ENCODE measurements around the gene PTCRA.
"Not testable (repeated sequence)": the region's sequence is repeated elsewhere in the genome, so short reads cannot be mapped to it uniquely, and the experiment has no call there.

The PTCRA gene, protein sequence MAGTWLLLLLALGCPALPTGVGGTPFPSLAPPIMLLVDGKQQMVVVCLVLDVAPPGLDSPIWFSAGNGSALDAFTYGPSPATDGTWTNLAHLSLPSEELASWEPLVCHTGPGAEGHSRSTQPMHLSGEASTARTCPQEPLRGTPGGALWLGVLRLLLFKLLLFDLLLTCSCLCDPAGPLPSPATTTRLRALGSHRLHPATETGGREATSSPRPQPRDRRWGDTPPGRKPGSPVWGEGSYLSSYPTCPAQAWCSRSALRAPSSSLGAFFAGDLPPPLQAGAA

DNA sequence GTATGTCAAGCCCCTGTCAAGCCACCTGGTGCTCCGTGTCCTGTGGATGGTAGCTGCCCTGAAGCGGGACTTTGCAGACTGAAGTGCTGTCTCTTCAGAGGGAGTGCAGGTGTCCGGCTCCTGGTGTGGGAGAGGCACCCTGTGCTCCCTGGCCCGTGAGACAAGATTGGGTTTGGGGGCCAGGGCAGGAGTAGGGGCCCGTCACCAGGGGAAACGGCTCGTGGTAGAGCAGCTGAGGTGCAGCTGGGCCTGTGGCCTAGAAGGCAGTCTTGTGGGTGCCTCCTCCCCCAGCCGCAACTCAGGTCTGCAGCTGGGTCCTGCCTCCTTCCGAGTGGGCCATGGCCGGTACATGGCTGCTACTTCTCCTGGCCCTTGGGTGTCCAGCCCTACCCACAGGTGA is at the start of gene PTCRA:
Gene PTCRA (plus strand): TSS at position 322 of the 400 bp plus-strand sequence. CDS start 17 bp downstream, at position 339.
- no peak for DNase-seq

DNA sequence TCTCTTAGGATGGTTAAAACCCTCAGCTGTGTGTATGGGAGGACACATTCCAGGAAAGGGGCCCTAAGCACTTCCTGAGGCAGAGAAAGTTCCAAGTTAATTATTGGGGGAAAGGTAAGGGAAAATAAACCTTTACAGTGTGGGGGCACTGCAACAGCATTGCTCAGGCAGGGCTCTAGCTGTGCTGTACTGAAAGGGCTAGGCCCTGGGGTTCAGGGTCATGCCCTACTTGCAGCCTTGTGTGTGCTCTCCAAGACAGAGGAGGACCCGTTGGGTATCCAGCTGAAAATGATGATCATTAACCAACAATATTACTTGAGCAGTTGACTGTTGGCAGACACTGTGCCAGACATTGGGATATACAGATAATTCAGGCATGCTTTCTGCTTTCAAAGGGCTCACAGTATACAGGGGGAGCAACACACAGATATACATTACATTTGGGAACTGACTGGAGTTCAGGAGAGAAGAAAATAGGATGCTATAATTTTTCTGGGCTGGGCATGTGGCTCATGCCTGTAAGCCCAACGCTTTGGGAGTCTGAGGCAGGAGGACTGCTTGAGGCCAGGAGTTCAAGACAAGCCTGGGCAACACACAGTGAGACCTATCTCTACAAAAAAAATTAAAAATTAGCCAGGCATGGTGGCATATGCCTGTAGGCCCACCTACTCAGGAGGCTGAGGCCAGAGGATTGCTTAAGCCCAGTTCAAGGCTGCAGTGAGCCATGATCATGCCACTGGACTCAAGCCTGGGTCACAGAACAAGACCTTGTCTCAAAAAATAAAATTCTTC is 45.5 kb upstream of the PTCRA start:
- DNase-seq: no peak

DNA sequence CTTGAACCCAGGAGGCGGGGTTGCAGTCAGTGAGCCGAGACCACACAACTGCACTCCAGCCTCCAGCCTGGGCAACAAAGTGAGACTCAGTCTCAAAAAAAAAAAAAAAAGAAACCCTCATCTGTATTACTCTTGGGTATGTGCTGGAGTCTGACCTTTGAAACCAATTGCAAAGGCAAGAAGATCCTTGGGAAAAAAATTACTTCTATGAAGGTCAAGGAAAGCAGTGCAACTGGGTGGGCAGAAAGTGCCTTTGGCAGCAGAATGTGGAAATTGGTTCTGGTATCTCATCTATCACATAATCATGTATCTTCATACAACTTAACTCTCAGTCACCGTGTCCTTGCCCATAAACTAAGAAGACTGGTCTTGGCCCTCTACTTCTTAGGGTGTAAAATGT is 44.1 kb upstream of the PTCRA start:
- no peak for DNase-seq

DNA sequence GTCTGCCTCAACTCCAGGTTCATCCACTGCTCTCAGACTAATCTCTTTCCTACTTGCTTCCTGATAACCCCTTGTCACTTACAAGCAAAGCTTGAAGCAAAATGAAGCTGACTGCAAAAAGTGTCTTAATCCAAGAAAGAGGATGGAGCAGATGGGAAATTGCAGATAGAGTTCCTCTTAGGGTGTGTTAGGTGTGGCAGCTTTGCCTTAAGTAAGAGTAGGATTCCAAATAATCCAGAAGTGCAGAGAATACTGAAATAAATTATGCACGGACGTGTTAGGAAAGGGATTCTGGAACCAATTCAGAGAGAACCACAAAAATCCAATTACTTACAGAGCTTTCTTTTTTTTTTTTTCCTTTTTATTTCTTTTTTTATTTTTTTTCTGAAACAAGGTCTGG is 42.5 kb upstream of the PTCRA start:
- no peak for DNase-seq

DNA sequence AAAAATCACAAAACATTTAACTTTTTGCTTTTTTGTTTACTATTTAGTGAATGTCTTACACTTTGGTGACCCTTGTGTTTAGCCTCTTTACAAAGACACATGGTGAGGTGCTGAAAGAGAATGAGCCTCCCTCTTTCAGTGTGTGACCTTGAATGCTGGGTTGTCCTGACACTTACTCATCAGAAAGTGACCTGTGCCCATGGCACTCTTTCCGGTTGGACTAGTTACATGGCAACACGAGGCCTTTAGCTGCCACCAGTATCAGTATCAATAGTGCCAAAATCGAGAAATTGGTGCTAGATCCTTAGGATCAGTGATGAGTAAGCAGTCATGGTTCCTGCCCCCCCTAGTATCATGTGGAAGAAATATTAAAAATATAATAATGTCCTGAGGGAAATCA is 38.2 kb upstream of the PTCRA start:
- no peak for DNase-seq

DNA sequence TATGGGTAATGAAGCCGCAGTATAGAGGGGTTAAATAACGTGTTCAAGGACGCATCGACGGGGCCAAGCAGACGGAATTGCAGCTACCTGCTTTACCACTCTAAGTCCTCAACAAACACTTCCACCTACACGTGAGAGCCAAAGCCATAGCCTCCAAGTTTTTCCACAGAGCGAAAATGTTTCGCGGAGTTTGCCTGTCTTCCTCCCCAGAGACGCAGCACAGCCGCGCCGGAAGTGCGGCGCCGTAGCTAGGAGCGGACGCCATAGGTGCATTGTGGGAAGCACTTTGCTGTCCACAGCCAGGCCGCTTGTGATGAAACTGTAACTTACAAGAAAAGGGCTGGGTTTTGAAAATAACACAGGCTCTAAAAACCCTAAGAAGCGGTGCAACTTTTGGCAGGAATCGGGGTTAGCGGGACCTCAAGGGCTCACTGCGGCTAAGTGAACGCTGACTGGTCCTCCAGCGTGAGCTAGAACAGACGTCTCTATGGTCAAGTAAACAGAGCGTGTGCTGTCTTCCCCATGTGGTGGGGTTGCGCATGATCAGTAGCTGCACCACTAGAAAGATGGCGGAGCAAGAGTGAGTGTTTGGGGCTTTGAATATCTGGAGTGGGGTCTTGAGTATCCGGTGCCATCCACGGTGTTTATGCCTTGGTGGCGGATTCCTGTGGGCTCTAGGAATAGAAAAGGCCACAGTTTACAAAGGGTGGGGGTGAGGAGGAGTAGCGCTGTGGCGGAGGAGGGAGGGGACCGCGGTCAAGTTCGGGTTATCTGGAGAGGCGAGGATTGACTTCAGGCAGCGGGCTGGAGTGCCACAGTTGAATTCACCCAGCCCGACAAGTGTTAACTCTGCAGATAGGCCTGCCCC is 36.2 kb upstream of the PTCRA start, which contains the start of gene RPL7L1:
Gene RPL7L1 (plus strand): TSS at position 245 of the 868 bp plus-strand sequence. CDS start 295 bp downstream, at position 540.
- DNase-seq: peak; percentile 70 to 85

DNA sequence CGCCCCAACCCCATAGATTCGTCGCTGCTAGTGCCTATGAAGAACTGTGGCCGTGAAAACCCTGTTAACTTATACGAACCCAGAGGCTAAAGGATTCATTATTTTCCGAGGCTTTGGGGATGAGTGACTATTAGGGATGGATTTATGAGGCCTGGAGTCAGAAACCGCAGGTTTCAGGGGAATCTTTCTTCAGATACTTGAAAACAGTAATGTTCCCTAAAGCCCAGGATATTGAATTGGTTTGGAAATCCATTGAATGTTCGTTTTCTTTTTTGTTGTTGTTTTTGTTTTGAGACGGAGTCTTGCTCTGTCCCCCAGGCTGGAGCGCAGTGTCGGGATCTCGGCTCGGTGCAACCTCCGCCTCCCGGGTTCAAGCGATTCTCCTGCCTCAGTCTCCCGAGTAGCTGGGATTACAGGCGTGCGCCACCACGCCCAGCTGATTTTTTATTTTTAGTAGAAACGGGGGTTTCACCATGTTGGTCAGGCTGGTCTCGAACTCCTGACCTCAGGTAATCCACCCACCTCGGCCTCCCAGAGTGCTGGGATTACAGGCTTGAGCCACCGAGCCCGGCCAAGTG is 35.5 kb upstream of the PTCRA start:
- not testable (repeated sequence) for DNase-seq

DNA sequence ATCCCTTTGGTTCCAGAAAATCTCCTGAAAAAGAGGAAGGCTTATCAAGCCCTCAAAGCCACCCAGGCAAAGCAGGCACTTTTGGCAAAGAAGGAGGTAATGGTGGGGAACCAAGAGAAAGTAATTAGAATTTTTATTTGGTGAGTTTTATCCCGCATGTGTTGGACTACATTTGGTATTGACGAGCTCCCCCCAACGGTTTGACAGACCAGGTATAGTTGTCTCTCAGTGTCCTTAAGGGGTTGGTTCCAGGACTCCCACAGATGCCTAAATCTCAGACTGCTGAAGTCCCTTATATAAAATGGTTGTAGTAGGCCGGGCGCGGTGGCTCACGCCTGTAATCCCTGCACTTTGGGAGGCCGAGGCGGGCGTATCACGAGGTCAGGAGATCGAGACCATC is 35.0 kb upstream of the PTCRA start:
- DNase-seq: not testable (repeated sequence)

DNA sequence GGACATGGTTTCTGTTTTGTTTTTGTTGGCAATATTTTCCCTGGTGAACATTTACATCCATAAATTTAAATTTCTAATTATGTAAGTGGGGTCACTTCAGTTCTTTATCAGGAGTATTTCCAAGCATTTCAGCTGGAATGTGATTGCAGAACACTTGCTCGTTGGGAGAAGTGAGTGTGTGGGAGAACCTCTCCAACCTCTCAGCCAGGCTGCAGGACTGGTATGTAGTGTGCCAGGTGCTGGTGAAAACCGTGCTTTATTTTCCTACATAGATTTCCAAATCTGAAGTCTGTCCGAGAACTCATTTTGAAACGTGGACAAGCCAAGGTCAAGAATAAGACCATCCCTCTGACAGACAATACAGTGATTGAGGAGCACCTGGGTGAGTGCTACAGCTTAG is 30.2 kb upstream of the PTCRA start:
- no peak for DNase-seq

DNA sequence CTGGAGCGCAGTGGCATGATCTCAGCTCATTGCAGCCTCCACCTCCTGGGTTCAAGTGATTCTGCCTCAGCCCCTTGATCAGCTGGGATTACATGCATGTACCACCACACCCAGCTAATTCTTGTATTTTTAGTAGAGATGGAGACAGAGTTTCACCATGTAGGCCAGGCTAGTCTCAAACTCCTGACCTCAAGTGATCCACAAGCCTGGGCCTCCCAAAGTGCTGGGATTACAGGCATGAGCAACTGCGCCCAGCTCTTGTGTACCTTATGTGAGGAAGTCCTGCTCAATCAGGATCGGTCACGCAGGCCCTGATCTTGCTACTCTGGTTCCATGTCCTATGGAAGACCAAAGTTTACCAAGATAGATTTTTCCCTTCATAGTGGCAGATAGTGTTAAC is 27.7 kb upstream of the PTCRA start:
- not testable (repeated sequence) for DNase-seq

DNA sequence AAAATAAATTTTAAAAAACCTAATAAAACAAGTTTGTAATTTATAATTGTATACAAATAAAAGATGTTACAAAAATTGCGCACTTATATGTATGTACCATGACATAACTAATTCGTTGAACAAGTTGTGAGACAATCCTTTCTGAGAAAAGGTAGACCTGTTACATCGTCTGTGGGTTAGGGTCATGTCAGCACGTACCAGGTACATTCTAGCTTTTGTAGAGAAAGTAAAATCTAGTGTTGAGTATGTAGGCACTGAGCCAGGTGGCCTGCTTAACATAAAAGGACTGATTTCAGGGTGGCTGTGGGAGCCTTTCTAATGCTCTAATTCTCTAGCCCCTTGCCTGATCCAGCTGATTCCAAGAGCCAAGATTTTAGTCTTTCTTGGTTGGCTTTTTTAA is 26.0 kb upstream of the PTCRA start:
- no peak for DNase-seq

DNA sequence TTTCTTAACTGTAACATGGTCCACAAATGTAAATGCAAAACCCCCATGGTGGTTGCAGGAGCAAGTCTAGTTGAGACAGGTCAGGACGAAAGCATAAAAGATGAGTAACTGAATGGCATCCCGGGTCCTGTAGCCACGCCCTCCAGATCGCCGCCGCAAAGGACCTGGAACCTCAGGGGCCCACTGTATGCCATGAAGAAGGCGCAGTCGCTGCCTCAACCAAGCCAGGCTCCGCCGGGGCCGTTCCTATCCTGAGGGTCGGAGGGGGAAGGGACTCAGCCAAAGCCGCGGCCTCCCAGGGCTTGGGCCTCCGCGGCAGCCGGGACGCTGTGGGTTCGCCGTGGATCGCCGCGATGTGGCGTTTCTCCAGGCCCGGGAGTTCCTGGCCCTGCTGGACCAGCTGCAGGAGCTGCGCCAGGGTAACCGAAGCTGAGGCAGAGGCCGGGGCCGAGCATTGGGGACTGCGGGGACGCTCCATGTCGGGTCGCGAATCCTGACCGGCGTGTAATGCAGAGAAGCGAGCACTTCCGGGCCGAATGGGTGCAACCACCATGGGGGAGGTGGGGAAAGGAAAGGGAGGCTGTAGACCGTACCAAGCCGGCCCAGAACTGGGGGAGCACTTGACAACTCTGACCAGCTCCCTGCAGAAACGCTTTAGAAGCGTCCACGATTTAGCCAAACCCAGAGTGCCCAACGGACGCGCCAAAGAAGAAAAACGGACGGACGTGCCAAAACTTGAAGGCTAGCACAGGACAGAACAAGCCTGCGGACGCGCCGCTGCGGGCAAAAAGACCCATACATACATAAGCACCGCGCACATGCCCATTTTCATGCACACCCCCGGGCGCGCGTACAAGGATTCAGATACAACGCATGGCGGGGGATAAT is 25.3 kb upstream of the PTCRA start:
- peak; percentile 83 to 86 for DNase-seq

DNA sequence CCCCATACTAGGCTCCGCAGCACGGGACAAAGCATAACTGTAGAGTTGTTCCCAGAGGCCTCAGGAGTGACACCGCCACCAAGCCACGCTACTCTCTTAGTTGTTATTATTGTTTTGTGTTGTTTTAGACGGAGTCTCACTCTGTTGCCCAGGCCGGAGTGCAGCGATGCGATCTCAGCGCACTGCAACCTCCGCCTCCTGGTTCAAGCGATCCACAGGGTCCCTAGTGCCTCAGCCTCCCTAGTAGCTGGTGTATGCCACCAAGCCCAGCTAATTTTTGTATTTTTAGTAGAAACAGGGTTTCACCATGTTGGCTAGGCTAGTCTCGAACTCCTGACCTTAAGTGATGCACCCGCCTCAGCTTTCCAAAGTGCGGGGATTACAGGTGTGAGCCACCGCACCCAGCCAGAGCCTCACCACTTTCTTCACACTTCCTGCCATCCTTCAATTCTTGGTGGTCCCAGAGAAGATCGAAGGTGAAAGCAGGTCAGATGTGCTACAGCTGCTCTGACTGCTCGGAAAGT is 24.6 kb upstream of the PTCRA start:
- no peak for DNase-seq

DNA sequence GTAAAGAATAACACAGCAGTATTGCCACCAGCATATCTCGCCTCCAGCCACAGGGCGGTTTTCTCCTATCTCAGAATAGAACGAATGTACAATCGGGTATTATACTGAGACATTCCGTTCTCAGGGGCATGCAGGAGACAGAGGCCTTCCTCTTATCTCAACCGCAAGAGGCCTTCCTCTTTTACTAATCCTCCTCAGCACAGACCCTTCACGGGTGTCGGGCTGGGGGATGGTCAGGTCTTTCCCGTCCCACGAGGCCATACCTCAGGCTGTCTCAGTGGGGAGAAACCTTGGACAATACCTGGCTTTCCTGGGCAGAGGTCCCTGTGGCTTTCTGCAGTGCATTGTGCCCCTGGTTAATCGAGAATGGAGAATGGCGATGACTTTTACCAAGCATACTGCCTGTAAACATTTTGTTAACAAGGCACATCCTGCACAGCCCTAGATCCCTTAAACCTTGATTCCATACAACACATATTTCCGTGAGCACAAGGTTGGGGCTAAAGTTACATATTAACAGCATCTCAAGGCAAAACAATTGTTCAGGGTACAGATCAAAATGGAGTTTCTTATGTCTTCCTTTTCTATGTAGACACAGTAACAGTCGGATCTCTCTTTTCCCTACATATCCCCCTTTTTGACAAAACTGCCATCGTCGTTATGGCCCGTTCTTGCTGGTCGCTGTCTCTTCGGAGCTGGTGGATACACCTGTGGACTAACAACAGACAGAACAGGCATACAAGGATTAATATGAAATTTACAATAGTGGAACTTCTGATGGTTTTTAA is 21.6 kb upstream of the PTCRA start:
- not testable (repeated sequence) for DNase-seq

DNA sequence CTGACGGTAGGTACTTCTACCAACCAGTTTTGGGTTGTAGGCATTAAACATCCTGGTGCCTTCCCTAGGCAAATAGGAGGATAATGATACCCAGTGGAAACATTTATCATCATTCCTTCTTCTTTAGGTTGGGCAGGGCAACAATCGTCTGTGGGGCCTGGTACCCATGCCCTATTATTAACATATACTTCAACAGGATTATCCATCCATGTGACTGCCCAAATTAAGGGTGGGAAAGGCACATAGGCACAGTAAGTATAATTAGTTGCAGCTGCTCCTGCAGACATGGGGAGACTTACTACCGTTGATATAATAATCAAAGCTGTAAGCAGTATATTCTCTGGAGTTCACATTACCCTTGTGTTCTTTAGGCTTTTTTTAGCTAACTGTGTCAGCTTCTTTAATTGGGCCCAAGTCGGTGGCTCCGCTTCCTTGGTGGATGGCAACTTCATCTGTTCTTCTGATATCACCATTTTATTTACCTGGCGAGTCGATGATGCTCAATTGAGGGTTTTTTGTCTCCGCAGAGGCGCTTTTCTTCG is 19.6 kb upstream of the PTCRA start:
- DNase-seq: no peak

DNA sequence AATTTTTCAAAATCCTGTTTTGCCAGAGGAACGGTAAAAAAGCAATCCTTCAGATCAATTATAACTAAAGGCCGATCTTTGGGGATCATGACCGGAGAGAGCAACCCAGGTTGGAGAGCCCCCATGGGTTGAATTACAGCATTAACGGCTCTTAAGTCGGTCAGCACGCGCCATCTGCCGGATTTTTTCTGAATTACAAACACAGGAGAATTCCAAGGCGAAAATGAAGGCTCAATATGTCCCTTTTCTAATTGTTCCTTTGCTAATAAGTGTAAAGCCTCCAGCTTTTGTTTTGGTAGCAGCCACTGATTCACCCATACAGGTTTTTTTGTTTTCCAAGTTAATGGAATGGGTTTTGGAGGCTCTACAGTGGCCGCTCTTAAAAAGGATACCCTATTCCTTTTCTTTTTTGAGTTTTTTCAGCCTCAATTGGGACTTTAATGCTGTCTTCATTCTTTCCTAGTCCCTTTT is 16.9 kb upstream of the PTCRA start:
- DNase-seq: peak; percentile 53 to 56

DNA sequence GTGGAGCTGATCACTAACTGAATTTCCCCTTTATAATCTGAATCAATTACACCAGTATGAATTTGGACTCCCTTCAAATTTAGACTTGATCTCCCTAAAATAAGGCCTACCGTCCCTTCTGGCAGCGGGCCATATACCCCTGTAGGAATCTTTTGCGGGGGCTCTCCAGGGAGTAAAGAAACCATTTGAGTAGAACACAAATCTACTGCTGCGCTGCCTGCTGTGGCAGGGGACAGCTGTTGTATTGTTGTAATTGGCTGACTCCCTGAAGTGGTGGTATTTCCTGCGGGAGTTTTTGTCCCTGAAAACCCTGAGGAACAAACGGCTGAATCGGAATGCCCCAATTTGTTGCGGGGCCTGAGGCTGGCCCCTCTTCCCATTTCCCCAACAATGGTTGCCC is 16.0 kb upstream of the PTCRA start:
- DNase-seq: no peak

DNA sequence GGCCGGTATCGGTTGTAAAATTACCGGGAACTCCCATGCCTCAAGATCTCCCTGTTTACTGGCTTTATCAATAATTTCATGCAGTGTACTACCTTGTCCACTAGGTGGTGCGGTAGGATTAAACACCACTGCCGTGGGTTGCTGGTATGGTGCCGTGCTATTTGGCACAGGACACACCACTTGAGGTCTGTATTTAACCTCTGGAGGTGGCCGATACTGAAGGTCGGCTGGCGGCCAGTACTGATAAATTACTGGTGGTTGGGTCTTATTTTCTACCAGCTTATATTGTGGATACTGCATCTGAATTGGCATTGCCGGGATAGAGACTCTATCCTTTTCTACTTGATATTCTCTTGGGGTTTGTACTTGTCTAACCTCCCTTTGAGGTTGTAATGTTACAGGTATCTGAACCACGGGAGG is 14.3 kb upstream of the PTCRA start:
- DNase-seq: peak; percentile 43 to 60

DNA sequence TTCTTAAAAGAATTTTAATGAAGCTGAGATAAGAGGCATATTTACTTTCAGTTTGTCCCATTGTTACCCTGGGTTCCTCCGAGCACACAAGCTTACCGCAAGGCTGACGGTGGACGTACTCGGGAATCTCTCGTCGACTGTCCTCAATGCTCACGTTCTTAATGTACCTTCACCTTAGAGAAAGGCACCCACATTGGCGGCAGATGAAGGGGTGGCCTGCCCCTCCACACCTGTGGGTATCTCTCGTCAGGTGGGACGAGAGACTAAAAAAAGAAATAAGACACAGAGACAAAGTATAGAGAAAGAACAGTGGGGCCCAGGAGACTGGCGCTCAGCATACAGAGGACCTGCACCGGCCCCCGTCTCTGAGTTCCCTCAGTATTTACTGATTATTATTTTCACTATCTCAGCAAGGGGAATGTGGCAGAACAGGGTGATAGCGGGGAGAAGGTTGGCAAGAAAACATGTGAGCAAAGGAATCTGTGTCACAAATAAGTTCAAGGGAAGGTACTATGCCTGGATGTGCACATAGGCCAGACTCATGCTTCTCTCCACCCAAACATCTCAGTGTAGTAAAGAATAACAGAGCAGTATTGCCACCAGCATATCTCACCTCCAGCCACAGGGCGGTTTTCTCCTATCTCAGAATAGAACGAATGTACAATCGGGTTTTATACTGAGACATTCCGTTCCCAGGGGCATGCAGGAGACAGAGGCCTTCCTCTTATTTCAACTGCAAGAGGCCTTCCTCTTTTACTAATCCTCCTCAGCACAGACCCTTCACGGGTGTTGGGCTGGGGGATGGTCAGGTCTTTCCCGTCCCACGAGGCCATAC is 13.2 kb upstream of the PTCRA start:
- not testable (repeated sequence) for DNase-seq

Measured in stimulated activated CD4-positive, alpha-beta T cell treated with anti-CD3 and anti-CD28 coated beads, Interleukin-4, amount 100 ng/mL, for 4 hours (primary cell).